HFF-Myc (cell line): ENCODE data around the gene TBCD.

ENCODE experiments used
- DNase-seq: peaks from one replicate; pipeline ENCODE4 v3.0.0-alpha.2; 2011; ENCODE audit warnings: low read depth; ENCODE audit errors: extremely low read depth
- H3K4me3 ChIP-seq: replicated peaks from 2 replicates; pipeline ENCODE4 v1.5.1; 2011; ENCODE audit warnings: low read depth, mild to moderate bottlenecking, control low read depth, low read length
- TF ChIP-seq, protein P1 (sequence below): IDR thresholded peaks from 2 replicates; pipeline ENCODE4 v1.5.1; 2012; ENCODE audit warnings: mild to moderate bottlenecking, low read depth, low read length, control low read depth; ENCODE audit errors: missing control alignments

TBCD gene

DNA sequence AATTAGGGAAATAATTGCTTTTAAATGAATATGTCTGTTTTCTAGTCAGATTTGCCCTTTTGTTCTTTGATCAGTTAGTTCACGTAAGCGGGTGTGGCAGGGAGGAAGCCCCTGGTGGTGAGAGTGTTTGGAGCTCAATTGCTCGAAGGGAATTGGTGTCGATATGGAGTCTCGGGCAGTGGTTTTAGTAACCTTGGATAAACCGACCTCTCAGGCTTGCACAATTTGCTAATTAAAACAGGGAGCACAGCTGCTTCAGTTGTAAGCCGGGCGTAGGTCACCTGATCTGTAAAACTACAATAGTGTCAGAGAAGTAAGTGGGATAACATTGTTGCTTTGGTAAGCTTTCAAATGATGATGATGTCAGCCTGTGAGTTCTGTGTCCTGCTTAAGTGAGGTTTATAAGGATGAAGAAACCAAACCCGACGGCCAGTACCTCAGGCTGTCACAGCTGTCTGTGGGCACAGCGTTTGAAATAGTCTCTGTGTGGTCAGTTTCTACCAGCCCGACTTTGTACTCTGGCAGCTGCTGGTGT lies 85.0 kb downstream of the TBCD start:
- no peak for DNase-seq
- TF ChIP-seq, protein P1, sequence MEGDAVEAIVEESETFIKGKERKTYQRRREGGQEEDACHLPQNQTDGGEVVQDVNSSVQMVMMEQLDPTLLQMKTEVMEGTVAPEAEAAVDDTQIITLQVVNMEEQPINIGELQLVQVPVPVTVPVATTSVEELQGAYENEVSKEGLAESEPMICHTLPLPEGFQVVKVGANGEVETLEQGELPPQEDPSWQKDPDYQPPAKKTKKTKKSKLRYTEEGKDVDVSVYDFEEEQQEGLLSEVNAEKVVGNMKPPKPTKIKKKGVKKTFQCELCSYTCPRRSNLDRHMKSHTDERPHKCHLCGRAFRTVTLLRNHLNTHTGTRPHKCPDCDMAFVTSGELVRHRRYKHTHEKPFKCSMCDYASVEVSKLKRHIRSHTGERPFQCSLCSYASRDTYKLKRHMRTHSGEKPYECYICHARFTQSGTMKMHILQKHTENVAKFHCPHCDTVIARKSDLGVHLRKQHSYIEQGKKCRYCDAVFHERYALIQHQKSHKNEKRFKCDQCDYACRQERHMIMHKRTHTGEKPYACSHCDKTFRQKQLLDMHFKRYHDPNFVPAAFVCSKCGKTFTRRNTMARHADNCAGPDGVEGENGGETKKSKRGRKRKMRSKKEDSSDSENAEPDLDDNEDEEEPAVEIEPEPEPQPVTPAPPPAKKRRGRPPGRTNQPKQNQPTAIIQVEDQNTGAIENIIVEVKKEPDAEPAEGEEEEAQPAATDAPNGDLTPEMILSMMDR, result no peak

DNA sequence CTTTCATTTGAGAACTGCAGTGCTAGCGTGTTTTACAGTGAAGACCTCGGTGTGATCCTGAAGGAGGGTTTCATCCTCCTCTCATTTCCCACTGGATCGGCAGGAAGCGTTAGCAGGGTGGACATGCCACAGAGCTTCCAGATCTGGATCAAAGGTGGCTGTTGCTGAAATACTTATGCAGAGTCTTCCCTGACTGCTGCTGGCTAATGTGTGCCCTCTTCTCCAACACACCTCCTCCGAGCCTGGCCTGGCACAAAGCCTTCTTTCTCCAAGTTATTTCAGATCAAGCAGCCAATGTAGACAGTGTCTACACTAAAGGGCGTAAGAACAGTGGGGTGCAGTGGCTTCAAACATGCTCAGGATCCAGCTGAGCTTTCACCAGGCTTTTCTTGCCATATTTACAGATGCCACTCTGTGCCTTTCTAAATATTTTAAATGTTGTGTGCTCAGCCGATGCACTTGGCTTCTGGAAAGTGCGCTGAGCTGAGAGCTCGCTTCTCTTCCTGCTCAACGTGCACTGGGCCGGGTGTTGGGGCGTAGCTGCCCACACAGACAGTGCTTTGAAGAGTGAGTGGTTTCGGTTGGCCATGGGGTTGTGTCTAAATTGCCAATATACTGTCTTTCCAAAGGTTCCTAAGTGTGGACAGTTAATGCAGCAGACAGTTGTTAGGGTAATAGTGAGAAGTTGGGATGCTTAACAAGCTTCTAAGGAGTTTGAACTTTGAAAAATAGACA lies 85.9 kb downstream of the TBCD start:
- DNase-seq, result no peak
- H3K4me3 ChIP-seq, result no peak overlapping the region
- TF ChIP-seq, protein P1, result no peak

More for the DNA sequence above, 85.0 kb downstream of the TBCD start:
- no peak overlapping the region for H3K4me3 ChIP-seq

DNA sequence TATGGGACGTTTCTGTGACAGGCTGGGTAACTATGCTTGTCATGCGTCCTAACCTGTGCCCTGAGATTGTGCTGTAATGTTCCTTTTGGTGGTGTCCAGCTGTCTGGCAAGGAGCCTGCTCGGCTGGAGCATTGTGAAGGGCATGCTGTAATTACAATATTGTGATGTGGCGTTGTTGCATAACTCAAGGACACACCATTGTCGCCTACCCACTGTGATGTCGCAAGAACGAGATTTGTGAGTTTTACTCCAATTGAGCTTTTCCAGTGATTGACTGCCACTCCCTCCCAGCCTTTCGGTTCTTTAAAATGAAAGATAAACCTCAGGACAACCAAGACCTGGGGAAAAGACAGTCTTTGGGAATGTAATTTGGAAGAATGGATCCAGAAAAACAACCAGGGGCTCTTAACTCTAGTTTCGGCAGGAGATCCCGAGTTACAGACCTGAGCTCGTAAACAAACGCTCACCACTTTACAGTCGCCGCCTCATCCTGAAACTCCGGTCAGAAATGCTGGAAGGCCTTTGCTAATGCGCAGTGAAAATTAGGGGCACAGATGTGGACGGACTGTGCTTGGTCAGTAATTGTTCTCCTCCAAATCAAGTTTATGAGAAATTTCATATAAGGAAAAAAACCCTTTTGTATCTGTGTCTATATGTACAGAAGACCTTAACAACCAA lies 86.7 kb downstream of the TBCD start:
- TF ChIP-seq, protein P1, result no peak
- H3K4me3 ChIP-seq, result no peak overlapping the region
- DNase-seq, result no peak

DNA sequence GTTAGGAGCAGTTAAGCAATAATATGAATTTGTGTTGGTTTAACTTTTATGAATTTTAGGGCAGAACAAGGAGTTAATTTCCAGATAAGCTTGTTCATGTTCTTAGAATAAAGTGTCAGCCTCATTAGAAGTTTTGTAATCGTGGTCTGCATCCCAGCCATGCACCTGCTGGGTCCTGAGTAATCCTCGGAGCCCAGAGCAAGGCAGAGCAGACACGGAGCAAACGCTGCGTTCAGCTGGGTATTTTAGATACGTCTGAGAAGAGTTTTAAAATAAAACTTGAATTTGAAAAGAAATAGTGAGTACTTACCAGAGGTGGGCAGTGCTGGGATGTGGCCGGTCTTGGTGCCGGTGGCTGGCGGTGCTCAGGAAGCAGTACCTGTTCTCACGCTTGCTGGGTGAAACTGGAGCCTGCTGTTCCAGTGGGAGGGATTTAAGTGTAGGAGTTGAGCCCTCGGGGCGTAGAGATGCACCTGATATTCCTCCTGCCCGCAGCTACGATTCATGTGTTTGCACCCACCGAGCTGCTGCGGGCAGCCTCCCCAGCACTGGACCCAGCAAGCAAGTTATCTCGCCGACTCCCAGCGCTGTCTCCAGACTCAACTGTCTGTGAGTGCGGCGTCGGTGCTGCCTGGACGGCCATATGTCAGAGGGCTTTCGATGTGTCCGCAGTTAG lies 87.9 kb downstream of the TBCD start, which contains the start of gene ZNF750:
ZNF750 (minus strand) TSS at position 406 of the 676 bp plus-strand sequence. CDS start 7,568 bp downstream, outside the sequence.
- no peak for DNase-seq
- TF ChIP-seq, protein P1, result no peak
- no peak within 1 kb of the TSS for H3K4me3 ChIP-seq

DNA sequence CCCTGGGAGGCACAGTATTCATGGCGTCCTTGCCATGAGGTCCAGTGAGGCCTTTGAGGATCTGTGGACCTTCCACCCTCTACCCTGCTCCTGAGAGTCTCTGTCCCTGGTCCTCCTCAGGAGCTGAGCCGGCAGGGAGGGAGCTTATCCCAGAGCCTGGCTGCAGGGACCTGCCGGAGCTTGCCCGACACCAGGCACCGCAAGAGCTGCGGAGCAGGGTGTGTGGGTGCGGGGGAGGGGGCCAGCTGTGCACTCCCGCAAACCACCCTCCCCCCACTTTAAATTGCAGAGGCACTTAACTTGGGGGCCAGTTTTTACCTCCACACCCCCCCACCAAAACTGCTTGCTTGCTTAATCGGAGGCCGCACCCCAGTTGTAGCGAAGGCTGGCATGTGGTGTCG lies 88.6 kb downstream of the TBCD start:
- no peak for DNase-seq
- TF ChIP-seq, protein P1, result no peak
- H3K4me3 ChIP-seq, result no peak overlapping the region

DNA sequence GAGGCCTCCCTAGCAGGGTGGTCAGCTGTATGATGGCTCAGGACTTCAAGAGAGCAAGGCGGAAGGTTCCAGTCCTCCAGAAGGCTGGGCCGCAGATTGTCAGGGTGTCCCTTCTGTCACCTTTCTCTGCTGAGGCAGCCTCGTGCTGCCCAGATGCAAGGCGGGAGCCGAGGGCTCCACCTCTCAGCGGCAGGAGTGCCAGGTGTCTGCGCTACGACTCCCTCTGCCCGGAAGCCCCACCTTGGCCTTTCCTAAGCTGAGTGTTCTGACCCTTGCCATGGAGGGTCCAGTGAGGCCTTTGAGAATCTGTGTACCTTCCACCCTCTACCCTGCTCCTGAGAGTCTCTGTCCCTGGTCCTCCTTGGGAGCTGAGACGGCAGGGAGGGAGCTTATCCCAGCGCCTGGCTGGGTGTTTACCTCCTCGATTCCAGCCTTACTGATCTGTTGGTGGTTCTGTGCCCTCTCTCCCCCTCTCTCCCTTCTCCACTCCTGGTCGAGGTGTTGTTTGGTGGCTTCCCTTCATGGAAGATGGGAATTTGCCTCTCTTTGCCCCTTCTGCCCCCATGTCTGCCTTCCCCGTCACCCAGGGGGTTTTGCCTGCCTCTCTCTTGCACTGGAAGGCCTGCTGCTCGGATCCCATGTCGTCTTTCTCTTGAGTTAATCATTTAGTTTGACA lies 90.2 kb downstream of the TBCD start:
- TF ChIP-seq, protein P1, result no peak
- DNase-seq, result no peak
- no peak overlapping the region for H3K4me3 ChIP-seq
